ENCODE measurements around the gene LHFPL4.

DNA sequence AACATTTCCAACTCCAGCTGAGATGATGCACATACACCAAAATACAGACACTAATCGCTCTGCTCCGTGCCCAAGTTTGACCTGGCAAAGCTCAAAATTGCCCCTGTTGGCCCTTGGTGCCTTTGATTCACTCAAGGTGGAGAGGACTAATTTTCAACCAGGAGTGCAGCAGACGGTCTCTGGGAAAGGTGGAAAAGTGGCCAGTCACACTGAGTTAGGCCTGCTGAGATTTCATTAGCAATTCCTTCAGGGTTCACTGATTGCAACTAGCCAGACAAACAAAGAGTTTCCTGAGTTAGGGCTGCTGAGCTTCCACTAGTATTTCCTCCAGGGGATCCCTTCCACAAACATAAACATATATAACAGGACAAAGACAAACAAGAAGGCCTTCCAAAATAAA lies 28.7 kb upstream of the LHFPL4 start:
- no peak for TF ChIP-seq FOXP2 (optimal IDR thresholded peaks at IDR 0.05; ENCODE audit: borderline replicate concordance, extremely low read depth, extremely low read length, insufficient read depth)
- TF ChIP-seq, protein P1, sequence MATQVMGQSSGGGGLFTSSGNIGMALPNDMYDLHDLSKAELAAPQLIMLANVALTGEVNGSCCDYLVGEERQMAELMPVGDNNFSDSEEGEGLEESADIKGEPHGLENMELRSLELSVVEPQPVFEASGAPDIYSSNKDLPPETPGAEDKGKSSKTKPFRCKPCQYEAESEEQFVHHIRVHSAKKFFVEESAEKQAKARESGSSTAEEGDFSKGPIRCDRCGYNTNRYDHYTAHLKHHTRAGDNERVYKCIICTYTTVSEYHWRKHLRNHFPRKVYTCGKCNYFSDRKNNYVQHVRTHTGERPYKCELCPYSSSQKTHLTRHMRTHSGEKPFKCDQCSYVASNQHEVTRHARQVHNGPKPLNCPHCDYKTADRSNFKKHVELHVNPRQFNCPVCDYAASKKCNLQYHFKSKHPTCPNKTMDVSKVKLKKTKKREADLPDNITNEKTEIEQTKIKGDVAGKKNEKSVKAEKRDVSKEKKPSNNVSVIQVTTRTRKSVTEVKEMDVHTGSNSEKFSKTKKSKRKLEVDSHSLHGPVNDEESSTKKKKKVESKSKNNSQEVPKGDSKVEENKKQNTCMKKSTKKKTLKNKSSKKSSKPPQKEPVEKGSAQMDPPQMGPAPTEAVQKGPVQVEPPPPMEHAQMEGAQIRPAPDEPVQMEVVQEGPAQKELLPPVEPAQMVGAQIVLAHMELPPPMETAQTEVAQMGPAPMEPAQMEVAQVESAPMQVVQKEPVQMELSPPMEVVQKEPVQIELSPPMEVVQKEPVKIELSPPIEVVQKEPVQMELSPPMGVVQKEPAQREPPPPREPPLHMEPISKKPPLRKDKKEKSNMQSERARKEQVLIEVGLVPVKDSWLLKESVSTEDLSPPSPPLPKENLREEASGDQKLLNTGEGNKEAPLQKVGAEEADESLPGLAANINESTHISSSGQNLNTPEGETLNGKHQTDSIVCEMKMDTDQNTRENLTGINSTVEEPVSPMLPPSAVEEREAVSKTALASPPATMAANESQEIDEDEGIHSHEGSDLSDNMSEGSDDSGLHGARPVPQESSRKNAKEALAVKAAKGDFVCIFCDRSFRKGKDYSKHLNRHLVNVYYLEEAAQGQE (IDR thresholded peaks at IDR 0.05; ENCODE audit: insufficient read depth in 1 of 2, low read depth in 2 of 2, low read length in 2 of 2) = no peak
